K562 (cell line): Measurements from ENCODE around the gene FBXO48. TPM values are rescaled to one million over a fixed set of nuclear protein-coding genes. Genes with fewer than 3 reads are reported as not detected.

Experiments
- BCL6 ChIP-seq: fragments of 250-450 bp; sonication (Bioruptor Pico); IDR thresholded peaks from 2 replicates; pipeline ENCODE4 v1.4.0; 2020
- E2F3 ChIP-seq: fragments of 250-450 bp; sonication (Bioruptor Pico); IDR thresholded peaks from 2 replicates; pipeline ENCODE4 v1.4.0; 2020; ENCODE audit warnings: mild to moderate bottlenecking
- HEY1 ChIP-seq: fragments of 250-450 bp; sonication (Bioruptor Pico); IDR thresholded peaks from 2 replicates; pipeline ENCODE4 v1.5.0; 2020; ENCODE audit warnings: mild to moderate bottlenecking, moderate library complexity, borderline replicate concordance
- MCM5 ChIP-seq: fragments of 450-650 bp; IDR thresholded peaks from 2 replicates; pipeline ENCODE4 v1.6.1; 2016; ENCODE audit warnings: low read depth
- MNT ChIP-seq, 2 experiments: fragments of 450-650 bp; conservative IDR thresholded peaks; 2 replicates each; pipeline ENCODE4 v1.6.1; 2017; ENCODE audit warnings: mild to moderate bottlenecking in 2 of 2, moderate library complexity in 2 of 2
- NELFE ChIP-seq: IDR thresholded peaks from 2 replicates; pipeline ENCODE4 v1.6.1; 2011; ENCODE audit warnings: mild to moderate bottlenecking; ENCODE audit not compliant: insufficient read depth, insufficient read length
- NFYB ChIP-seq: IDR thresholded peaks from 2 replicates; pipeline ENCODE4 v1.6.1; 2011; ENCODE audit warnings: mild to moderate bottlenecking, moderate library complexity; ENCODE audit not compliant: insufficient read length; ENCODE audit errors: extremely low read depth
- NR4A1 ChIP-seq, 2 experiments: fragments of 250-450 bp in 1 of 2; fragments of 450-650 bp in 1 of 2; sonication (Bioruptor Pico) in 1 of 2; IDR thresholded peaks; 2 replicates each; pipeline versions ENCODE4 v1.4.0 to v1.6.1; 2016 to 2020; ENCODE audit warnings: mild to moderate bottlenecking in 2 of 2, missing compliant biosample characterization in 1 of 2, missing genetic modification characterization in 1 of 2, moderate library complexity in 1 of 2
- POLR2G ChIP-seq: fragments of 200-400 bp; formaldehyde crosslinking; IDR thresholded peaks from 2 replicates; pipeline ENCODE4 v1.6.1; 2017; ENCODE audit warnings: low read depth, mild to moderate bottlenecking, antibody characterized with exemption, low read length, moderate library complexity
- POLR3A ChIP-seq: IDR thresholded peaks from 2 replicates; pipeline ENCODE4 v1.6.1; 2011; ENCODE audit warnings: borderline replicate concordance, mild to moderate bottlenecking, moderate library complexity; ENCODE audit not compliant: insufficient read length, insufficient read depth; ENCODE audit errors: extremely low read depth
- SIN3A ChIP-seq, 2 experiments: fragments of 150-350 bp in 1 of 2; IDR thresholded peaks; 2 replicates each; pipeline ENCODE4 v1.6.1; 2011 to 2016; ENCODE audit warnings: borderline replicate concordance in 2 of 2, low read depth in 2 of 2, low read length in 2 of 2, mild to moderate bottlenecking in 2 of 2, moderate library complexity in 2 of 2; ENCODE audit not compliant: control insufficient read depth in 1 of 2
- STAT6 ChIP-seq: sonication (generic); formaldehyde crosslinking; IDR thresholded peaks from 2 replicates; pipeline ENCODE4 v1.8.1; 2023; ENCODE audit warnings: mild to moderate bottlenecking, missing genetic modification reagents
- TCF7L2 ChIP-seq: fragments of 150-350 bp; IDR thresholded peaks from 2 replicates; pipeline ENCODE4 v1.6.1; 2016; ENCODE audit warnings: low read depth, mild to moderate bottlenecking, low read length, moderate library complexity
- TEAD4 ChIP-seq, 2 experiments: sonication (generic) in 1 of 2; formaldehyde crosslinking in 1 of 2; IDR thresholded peaks; 2 replicates each; pipeline versions ENCODE4 v1.6.1 to v1.8.0; 2012 to 2022; ENCODE audit warnings: borderline replicate concordance in 1 of 2, inconsistent platforms in 1 of 2, low read length in 1 of 2, mild to moderate bottlenecking in 1 of 2, missing genetic modification reagents in 1 of 2
- ZC3H8 ChIP-seq: fragments of 450-650 bp; IDR thresholded peaks from 2 replicates; pipeline ENCODE4 v1.6.1; 2017
- ZNF449 ChIP-seq: fragments of 250-450 bp; sonication (Bioruptor Pico); IDR thresholded peaks from 2 replicates; pipeline ENCODE4 v1.8.0; 2022; ENCODE audit warnings: moderate library complexity, mild to moderate bottlenecking, inconsistent platforms
- ZNF696 ChIP-seq: fragments of 250-450 bp; sonication (Bioruptor Pico); conservative IDR thresholded peaks from 2 replicates; pipeline ENCODE4 v1.4.0; 2020; ENCODE audit warnings: mild to moderate bottlenecking, moderate library complexity
- polyA plus RNA-seq, 8 experiments: library from polyadenylated mRNA; depleted of rRNA in 4 of 8; stranded (reverse) in 5 of 8; unstranded in 3 of 8; fragments of >200 nt; fragmentation: Nextera tagmentation in 2 of 8; fragmentation: Illumina TruSeq in 1 of 8; extraction: Ambion mirVana in 2 of 8; extraction: Trizol in 1 of 8; gene quantifications; 2 replicates each; pipeline versions ENCODE4 v1.2.1 to v1.2.3, GENCODE V29; 2011 to 2014; ENCODE audit warnings: inconsistent platforms in 1 of 8, missing spikeins in 1 of 8
- total RNA-seq, 7 experiments: library from RNA; depleted of rRNA in 6 of 7; stranded (reverse); fragments of >200 nt in 6 of 7; fragmentation: Illumina TruSeq in 2 of 7; extraction: Trizol in 2 of 7; gene quantifications; 2 replicates each; pipeline versions ENCODE4 v1.2.1 to v1.2.3, GENCODE V29; 2011 to 2021; ENCODE audit warnings: low replicate concordance in 1 of 7
- TF ChIP-seq, protein P1 (sequence below): fragments of 450-650 bp; formaldehyde crosslinking; IDR thresholded peaks from 2 replicates; pipeline ENCODE4 v1.4.0; 2020; ENCODE audit warnings: mild to moderate bottlenecking, mixed read lengths

Gene FBXO48
- total and polyA plus RNA-seq, 9 of the 15 experiments (the other 6 are each of a cell fraction or from before 2014, with no cell fraction given), result 0.36 to 1.8 (median 0.73) TPM

DNA sequence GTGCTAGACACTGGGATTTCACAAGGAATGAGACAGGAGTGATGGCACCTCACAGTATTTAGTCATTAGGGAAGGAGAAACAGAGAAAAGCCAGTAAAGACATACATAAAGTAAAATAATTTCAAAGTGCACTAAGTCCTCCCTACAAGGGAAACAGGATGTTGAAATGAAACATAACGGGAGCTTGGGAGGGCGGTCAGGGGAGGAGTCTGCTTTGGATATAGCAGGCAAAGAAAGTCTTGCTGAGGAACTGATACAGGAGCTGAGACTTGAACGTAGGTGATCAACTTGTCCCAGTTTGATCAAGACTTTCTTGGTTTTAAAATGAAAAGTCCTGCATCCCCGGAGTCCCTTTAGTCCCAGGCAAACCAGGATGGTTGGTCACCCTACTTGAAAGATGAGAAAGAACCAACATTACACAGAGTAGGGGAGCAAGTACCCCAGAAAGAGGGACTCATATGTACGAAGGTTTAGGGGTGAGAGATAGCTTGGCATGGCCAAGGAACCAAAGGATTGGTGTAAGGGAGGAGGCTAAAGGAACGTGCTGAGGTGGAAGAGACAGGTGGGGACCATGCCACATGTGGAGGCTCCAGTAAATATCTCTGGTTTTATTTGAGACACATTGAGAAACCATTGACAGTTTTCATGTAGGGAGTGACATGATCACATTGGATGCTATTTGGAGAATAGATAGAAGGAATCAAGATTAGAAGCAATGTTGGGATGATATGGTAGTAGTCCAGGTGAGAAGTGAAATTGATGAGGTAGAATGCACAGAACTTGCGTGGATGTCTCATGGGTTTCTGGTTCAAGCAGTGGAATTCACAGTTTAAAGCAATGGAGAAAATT, 28.4 kb downstream of the FBXO48 start (continued):
- TF ChIP-seq MNT (conservative IDR thresholded peaks at IDR 0.05), result no peak
- no peak for TF ChIP-seq MCM5
- TF ChIP-seq E2F3 (CRISPR knock-in tag), result peak; percentile 78
- TF ChIP-seq, protein P1, sequence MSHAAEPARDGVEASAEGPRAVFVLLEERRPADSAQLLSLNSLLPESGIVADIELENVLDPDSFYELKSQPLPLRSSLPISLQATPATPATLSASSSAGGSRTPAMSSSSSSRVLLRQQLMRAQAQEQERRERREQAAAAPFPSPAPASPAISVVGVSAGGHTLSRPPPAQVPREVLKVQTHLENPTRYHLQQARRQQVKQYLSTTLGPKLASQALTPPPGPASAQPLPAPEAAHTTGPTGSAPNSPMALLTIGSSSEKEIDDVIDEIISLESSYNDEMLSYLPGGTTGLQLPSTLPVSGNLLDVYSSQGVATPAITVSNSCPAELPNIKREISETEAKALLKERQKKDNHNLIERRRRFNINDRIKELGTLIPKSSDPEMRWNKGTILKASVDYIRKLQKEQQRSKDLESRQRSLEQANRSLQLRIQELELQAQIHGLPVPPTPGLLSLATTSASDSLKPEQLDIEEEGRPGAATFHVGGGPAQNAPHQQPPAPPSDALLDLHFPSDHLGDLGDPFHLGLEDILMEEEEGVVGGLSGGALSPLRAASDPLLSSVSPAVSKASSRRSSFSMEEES, result peak; percentile 64
- TF ChIP-seq ZC3H8, result 0 out of 2 replicates have a peak, but pooled peaks have one; percentile 80
- TF ChIP-seq ZNF449, result 0 out of 2 replicates have a peak, but pooled peaks have one; percentile 40
- peak in 1 of 2 experiments; percentile 21; a peak in 1 of 4 replicates for TF ChIP-seq SIN3A (IDR thresholded peaks at IDR 0.05; ENCODE audit: borderline replicate concordance in 2 of 2, control insufficient read depth in 1 of 2, low read depth in 2 of 2, low read length in 2 of 2)
- TF ChIP-seq NELFE, result no peak
- peak; percentile 68; the same call in 1 of the 2 replicates for TF ChIP-seq NR4A1 (CRISPR knock-in tag; IDR thresholded peaks at IDR 0.05)
- no peak for TF ChIP-seq NR4A1 (tag; IDR thresholded peaks at IDR 0.05)
- TF ChIP-seq TCF7L2, result no peak
- TF ChIP-seq HEY1 (CRISPR knock-in tag), result peak; percentile 81; the same call in 1 of the 2 replicates
- TF ChIP-seq TEAD4 (IDR thresholded peaks at IDR 0.05; ENCODE audit: low read length), result 0 out of 2 replicates have a peak, but pooled peaks have one; percentile 9
- no peak for TF ChIP-seq TEAD4 (CRISPR knock-in tag; IDR thresholded peaks at IDR 0.05; ENCODE audit: borderline replicate concordance)
- peak; percentile 90 for TF ChIP-seq ZNF696
- peak; percentile 68; the same call in 1 of the 2 replicates for TF ChIP-seq BCL6
- no peak; the same call in 1 of the 2 replicates for TF ChIP-seq POLR2G
- TF ChIP-seq NFYB, result no peak
- no peak for TF ChIP-seq POLR3A
- no peak for TF ChIP-seq STAT6 (CRISPR knock-in tag)
